DMS114 treated with DMSO at 0.1 percent for 48 hours (cell line): ENCODE measurements around the gene OR6Y1.

Experiments used
- DNase-seq: peaks from one replicate; lab custom pipeline; 2025; ENCODE audit not compliant: unreplicated experiment; lab: John Stamatoyannopoulos, UW

Gene OR6Y1, protein sequence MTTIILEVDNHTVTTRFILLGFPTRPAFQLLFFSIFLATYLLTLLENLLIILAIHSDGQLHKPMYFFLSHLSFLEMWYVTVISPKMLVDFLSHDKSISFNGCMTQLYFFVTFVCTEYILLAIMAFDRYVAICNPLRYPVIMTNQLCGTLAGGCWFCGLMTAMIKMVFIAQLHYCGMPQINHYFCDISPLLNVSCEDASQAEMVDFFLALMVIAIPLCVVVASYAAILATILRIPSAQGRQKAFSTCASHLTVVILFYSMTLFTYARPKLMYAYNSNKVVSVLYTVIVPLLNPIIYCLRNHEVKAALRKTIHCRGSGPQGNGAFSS

DNA sequence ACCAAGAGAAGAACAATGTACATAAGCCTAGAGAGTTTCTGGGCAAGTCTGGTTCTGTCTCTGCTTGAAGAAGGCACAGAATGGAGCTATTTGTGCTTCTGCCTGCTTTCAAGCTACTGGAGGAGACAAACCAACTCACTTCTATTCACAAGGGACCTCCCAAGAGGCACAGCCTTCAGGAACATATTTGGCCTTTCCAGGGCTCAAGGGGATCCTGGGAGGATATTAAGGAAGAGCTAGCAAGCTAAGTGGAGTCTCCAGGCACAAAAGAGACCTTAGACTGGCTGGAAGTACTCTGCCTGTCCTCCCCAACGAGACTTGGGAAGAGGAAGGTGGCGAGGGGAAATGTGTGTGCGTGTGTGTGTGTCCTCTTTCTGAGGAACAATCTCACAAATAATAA is at the start of gene OR6Y1:
OR6Y1 (minus strand) TSS at position 54 of the 400 bp plus-strand sequence. CDS start 6,300 bp downstream, outside the sequence.
- DNase-seq: no peak

DNA sequence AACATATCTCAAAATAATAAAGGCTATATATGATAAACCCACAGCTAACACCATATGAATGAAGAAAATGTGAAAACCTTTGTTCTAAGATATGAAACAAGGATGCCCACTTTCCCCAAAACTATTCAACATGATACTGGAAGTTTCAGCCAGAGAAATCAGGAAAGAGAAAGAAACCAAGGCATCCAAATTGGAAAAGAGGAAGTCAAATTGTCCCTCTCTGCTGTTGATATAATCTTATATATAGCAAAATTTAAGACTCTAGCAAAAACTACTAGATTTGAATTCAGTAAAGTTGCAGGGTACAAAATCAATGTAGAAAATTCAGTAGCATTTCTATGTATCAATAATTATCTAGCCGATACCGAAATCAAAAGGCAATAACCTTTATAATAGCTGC is 46.5 kb upstream of the OR6Y1 start:
- no peak for DNase-seq

GRCh38 chr1:158586942-158587341 is 32.7 kb upstream of the OR6Y1 start:
- DNase-seq: no peak

- DNase-seq: no peak
Observed at GRCh38 chr1:158583962-158584361, 29.8 kb upstream of the OR6Y1 start.

GRCh38 chr1:158579733-158580132 is 25.5 kb upstream of the OR6Y1 start, which contains the start of gene OR10X1:
OR10X1 (minus strand) TSS chr1:158579899; CDS start chr1:158579899, 0 bp downstream.
- DNase-seq: no peak

GRCh38 chr1:158577561-158577960 is 23.4 kb upstream of the OR6Y1 start:
- no peak for DNase-seq

GRCh38 chr1:158572226-158572625 is 18.0 kb upstream of the OR6Y1 start:
- no peak for DNase-seq

- DNase-seq: no peak
Observed at GRCh38 chr1:158570480-158570879, 16.3 kb upstream of the OR6Y1 start, which contains the start of gene OR6P1. OR6P1 (minus strand) TSS chr1:158570580; CDS start chr1:158563604, 6,976 bp downstream.

DNA sequence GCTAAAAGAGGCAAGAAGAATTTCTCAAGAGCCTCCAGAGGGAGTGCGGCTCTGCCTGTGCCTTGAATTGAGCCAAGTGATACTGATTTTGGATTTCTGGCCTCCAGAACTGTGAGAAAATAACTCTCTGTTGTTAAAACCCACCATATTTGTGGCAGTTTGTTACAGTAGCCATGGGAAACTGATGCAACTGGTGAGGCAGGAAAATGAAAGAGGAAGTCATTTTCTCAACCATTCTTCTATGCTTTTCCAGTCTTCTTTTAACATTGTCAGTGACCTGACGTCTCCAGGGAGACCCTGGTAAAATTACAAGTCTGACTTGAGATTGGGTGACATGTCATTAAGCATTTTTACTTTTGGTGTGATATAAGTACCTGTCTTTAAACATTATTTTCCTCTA is 10.4 kb upstream of the OR6Y1 start:
- no peak for DNase-seq

- no peak for DNase-seq
Observed at GRCh38 chr1:158563853-158564252, 9.6 kb upstream of the OR6Y1 start.

- DNase-seq: no peak
Observed at GRCh38 chr1:158559696-158560095, 5.5 kb upstream of the OR6Y1 start.

- DNase-seq: no peak
Observed at GRCh38 chr1:158552296-158552695, 1.9 kb downstream of the OR6Y1 start.

DNA sequence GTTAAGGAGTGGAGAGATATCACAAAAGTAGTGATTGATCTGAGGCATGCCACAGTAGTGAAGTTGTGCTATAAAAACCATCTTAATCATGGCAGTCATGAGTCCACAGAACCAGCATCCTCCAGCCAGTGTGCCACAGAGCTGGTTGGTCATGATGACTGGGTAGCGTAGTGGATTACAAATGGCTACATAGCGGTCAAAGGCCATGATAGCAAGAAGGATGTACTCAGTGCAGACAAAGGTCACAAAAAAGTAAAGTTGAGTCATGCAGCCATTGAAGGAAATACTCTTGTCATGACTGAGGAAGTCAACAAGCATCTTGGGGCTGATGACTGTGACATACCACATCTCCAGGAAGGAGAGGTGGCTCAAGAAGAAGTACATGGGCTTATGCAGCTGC is 6.7 kb downstream of the OR6Y1 start:
- no peak for DNase-seq

- DNase-seq: no peak
Observed at GRCh38 chr1:158537609-158538008, 16.6 kb downstream of the OR6Y1 start.

DNA sequence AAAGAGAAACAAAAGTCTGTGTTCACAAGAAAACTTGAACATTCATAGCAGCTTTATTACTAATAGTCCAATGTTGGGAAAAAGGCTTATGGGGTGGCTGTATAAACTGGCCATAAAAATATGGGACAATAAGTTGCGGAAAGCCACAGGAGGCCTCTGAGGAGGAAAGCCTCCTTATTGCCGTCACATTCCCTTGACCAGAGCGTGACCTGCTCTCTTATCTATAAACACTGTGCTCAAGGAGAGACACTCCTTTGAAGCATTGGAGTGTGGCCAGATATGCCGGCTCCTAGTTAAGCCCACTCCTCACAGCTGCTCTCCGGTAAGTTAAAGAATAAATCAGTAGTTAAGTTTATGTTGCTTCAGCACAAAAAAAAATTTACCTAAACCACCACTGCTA is 19.7 kb downstream of the OR6Y1 start:
- no peak for DNase-seq

DNA sequence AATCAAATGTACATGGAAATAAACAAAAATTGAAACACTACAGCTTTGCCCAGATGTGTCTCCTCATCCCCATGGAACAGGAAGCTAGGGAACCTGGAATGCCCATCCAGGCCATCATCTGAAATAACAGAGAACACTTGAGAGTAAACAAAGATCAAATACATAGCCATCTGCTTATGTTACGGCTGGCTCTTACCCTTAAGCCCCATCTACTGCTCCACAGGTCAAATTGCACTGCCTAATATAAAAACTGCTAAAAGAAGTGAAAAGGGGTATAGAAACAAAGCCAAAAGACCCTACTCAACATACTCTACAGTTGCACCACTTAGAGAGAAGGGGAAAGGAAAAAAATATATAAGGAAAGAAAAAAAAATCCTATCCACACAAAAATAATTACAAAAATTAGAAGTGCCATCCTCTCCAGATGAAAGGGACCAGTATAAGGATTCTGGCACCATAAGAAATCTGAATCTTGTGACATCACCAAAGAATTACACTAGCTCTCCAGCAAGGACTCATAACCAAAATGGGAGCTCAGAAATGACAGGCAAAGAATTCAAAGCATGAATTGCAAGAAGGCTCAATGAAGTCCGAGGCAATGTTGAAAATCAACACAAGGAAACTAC is 26.9 kb downstream of the OR6Y1 start:
- peak; percentile 11 for DNase-seq

DNA sequence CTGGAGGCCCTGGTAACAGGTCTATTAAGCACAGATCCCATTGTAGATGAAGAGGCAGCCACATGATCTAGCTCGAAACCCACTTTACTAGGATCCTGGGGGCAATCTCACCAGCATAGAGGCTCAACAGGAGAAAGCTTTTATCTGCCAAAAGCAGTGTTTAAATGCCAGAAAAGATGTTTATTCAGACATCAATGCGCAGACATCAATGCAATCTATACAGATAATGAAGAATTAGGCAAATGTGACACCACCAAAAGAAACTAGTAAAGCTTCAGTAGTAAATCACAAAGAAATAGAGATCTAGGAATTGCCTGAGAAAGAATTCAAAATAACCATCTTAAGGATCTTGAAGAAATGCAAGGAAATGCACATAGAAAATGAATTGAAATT is 32.5 kb downstream of the OR6Y1 start:
- DNase-seq: no peak

DNA sequence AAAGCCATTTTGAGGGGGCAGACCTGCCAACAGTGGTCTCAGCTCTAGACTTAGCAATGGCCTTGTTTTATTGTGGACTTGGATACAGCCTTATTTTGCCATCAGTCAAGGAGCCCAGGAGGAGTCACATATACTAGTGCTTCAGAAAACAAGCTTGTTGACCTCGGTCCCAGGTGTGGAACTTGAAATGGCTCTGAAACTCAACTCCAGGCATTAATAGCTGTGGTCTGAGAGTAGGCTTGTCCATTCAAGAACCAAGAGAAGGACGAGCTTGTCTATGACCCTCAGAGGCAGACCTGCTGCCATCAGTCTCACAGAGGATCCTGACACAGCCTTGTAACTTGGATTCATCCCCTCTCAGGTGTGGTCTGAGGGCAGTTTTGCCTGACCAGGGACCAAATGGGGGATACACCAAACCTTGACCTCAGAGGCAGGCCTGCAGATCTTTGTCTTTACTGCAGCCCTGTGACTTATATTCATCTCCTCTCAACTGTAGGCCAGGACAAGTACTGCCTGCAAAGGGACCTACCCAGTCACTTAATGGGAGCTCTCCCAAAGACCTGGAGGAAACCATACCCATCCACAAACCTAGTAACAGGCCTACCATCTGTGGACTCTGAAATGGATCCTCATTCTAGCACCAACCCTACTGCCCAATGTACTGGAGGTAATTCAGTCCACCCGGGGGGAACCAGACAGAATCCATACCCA is 33.1 kb downstream of the OR6Y1 start:
- no peak for DNase-seq

DNA sequence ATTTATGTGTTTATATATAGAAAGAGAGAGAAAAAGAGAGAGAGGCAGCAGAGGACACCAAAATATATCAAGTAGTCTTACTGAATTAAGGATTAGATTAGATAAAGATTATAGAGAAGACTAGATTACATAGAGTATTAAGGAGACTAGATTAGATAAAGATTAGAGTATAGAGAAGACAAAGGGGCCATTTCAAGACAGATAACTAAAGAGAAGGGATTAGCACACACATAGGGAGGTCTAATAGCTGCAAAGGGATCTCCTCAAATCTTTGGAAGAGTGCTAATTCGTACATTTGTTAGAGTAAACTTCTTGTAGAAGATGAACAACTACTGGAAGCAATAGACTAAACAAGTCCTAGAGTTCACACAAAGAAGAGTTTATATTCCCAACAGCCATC is 34.2 kb downstream of the OR6Y1 start:
- DNase-seq: no peak

DNA sequence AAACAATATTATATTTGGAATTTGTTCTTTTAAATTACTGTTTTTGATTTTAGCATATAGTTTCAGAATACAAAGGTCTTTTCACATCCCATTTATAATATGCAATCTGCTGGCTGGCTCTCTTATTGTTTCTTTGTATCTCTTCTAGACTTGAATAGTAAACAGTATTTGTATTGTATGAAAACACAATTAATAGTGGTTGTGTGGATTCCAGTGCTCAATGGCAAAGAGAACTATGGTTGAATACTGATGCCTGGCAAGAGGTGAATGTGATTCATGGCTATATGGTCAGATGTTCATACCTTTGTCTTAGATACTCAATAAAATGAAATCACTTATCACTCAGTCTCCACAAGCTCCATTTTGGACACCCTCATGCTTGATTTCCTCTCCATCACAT is 37.2 kb downstream of the OR6Y1 start:
- no peak for DNase-seq

- DNase-seq: no peak
Observed at GRCh38 chr1:158509471-158510156, 44.6 kb downstream of the OR6Y1 start.
